GF-D8 (cell line): Measurements from ENCODE around the gene B9D1.

Source experiments
- DNase-seq: peaks from one replicate; lab custom pipeline; 2025; lab: John Stamatoyannopoulos, UW

The B9D1 gene

DNA sequence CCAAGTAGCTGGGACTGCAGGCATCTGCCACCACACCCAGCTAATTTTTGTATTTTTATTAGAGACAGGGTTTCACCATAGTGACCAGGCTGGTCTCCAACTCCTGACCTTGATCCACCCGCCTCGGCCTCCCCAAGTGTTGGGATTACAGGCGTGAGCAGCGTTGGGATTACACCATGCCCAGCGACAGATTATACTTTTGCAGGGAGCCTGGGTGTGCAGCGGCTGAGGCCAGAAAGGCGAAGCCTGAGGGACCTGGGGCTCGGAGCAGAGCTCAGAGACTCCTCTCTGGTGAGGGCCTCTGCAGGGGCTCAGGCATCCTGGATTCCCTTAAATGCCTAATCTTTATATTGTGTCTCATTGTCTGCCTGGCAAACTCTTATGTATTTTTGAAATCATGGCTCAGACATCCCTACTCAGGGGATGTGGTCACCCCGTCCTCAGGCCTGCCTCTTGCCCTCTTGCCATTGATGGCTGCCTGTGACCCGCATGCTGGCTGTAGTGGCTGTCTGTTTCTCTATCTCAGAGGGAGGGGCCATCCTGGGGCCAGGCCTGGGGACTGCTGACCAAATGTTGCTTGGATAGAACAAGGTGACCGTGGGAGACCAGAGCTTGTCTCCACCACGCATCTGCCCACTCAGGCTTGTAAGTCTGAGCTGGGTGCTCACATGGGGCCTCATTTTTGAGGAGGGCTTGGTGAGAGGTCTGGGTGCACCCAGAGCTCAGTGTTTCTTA, 42.6 kb downstream of the B9D1 start:
- no peak for DNase-seq

DNA sequence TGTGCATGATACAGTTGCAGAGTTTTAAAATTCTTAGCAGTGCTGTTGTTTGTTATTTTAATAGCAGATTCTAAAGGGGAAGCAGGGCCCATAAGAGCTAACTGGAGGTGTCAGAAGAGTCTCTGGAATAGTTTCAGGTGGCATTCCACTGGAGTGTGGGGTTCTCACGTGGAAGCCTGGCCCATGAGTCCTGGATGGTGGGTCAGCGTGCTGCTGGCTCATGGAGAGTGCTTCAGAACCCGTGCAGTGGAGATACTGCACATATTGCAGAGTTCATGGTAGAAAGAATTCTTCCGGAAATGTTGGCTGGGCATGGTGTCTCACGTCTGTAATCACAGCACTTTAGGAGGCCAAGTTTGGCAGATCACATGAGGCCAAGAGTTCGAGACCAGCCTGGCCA, 43.9 kb downstream of the B9D1 start:
- no peak for DNase-seq

DNA sequence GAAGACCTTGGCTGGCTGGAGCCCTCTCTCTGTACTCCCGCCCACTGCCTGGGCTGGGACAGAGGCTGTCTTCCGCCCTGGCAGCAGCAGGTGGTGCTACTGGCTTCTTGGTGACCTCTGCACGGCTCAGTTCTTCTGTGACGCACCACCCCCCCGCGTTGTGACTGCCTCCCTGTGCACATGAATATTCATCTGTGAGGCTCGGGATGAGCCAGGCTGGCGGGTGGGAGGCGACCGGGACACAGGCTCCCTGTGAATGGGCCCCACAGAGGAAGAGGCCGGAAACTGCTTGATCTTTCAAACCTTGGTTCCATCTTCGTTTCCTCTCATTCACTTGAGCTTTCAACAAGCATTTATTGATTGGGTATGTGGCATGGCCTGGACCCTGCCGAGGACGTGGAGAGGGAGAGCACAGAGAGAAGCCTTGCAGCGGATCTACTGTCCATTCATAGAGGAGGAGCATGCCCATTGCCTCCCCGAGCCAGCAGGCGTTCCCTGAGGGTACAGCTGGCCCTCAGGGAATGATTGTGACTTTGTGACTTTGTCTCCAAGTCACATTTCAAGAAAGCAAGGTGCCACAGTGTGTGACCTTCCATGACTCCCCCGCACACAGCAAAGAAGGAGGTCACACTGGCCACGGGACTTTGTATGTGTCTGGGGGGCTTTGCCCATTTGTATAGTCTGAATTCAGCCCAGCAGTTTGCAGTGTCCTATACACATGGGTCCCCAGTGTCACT, 45.0 kb downstream of the B9D1 start:
- no peak for DNase-seq

DNA sequence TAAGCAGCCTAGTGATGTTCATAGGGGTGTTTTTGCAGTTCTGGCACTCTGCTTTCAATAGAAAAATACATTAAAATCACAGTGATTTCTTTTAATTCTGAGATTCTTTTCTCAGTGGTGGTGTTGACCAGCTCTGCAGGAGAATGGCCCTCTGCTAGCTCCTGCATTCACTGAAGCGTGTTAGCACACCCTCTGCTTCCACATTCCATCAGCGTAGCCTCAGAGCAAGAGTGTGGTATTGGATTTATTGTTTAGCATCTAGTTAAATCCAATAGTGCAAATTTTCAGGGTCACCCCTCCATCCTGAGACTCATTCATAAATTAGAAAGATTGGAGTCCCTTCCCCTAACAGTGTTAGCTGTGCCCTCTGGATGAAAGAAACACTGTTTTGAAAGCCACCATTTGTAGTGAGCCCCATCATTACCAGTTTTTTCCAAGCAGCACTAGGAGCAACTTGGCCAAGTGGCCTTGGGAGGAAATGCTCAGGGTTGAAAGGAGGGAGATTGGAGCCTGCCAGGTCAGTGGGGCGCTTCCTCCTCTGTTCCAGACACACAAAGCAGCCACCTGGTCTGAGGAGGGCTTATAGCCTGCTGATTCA, 45.7 kb downstream of the B9D1 start:
- no peak for DNase-seq

DNA sequence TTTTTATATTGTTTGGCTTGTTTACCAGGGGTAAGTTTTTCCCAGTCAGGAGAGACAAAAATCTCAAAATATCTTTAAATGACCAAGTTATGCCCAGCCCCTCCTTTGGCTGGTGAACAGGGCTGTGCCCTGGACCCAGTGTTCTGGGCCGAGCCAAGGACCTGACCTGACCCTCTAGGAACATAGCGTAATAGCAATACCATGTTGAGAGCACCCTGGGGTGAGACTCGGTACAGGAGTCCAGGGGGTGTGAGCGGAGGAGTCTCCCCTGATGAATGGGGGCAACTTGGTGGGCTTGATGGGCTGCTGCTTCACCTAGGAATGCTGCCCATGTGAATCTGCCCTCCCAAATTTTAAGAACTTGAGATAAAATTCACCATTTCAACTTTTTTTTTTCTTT, 47.4 kb downstream of the B9D1 start:
- DNase-seq: no peak

DNA sequence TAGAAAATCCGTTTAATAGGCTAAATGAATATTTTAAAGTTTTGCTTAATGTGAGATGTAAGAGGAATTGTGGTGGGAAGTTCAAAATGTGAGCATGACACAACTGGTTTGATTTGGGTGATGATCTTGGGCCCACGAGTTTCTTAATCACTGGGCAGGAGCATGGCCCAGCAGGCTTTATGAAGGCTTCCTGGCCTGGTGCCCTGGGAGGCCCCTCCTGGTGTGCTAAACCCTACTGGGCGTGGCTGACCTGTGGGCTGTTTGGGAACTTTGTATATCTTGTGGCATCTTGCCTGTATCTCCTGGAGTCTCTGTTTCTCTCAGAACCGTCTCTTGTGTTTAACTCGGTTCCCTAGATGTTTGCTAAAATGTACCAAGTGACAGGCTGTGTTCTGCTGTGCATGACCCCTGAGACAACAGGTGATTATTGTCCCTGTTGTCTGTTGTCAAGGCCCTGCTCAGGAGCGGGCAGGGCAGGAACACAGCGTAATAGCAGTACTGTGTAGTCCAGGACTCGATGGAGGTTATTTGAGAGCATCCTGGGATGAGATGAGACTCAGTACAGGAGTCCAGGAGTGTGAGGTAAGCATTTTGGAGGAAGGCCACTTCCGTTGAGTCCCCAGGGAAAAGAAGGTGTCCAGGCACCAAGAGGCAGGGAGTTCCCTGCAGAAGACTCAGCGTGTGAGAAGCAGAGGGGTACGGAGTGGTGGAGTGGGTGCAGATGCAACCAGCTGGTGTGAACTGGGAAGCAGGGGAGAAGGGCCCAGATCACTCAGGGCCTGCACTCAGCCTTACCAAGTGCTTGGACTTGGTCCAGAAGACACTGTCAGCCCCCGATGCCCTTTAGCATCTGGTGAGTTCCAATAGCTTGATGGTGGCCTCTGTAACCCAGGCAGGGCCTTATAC, 48.5 kb downstream of the B9D1 start:
- DNase-seq: no peak

DNA sequence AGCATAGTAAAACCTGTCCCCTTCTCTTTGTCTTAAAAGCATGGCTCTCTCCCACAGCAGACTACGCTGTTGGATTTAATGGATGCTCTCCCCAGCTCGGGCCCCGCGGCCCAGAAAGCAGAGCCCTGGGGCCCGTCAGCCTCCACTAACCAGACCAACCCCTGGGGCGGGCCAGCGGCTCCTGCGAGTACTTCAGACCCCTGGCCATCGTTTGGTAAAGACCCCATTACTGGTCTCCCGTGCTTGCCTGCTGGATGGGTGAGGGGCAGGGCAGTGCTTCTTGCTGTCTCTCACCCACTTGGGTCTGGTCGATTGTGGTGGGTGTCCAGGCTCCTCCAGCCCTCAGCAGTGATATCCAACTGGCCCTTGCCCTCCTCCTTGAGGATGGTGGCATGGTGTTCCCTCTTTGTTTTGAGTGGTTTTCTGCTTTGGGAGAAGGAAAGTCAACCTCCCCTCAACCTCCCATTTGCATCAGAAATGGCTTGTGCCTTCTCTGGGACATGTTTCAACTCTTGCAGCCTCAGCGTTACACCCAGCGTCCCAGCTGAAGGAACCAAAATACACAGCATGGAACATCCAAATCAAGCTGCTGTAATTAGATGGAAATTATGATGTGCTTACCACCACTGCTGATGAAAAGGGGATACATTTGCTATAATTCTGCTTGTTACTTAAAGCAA, 49.3 kb downstream of the B9D1 start:
- DNase-seq: no peak

DNA sequence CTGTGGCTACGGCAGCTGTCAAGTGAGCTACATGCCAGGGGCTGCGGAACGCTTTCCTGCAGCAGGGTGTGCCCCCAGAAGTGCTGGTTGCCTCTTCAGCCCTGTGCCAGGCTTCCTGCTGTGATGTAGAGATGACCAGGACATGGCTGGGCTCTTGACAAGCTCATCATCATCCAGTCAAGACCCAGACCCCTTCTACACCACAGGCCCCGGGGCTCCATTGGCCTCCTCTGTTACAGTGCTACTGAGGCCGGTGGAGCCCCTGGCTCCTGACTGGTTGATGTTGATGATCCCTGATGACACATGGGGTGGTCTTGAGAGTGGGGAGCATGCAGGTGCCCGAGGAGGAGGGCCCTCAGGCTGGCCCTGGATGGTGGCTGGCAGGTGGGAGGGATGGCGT, 50.1 kb downstream of the B9D1 start:
- no peak for DNase-seq

DNA sequence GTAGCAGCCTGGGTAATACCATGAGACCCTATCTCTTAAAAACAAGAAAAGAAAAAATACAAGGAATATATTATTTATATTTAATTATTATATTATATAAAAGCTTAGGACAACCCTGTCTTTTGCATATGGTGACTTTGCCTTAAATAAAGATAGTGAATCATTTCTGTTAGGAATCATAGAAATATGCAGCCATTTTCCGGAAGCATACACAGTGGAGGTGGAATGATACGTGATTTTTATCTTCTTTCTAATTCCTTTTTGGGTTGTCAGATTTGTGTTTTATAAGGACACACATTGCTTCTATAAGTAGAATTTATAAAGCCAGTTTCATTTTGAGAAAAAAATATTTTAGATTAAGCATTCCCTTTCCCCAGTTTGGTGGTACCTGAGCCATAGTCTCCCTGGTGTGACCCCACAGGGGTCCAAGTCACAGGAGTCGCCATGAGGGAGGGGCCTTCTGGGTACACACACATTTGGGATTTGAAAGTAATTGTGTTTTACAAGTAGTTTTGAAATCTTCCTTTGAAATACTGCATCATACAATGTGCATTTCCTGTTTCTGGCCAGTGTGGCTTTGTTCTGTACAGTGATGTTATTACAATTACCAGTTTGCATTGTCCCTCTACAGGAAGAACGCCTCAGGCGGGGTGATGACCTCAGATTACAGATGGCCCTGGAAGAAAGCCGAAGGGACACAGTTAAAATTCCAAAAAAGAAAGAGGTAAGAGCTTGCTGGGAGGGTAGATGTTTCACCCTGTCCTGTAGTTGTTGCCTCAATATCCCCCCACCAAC, 50.9 kb downstream of the B9D1 start:
- no peak for DNase-seq

DNA sequence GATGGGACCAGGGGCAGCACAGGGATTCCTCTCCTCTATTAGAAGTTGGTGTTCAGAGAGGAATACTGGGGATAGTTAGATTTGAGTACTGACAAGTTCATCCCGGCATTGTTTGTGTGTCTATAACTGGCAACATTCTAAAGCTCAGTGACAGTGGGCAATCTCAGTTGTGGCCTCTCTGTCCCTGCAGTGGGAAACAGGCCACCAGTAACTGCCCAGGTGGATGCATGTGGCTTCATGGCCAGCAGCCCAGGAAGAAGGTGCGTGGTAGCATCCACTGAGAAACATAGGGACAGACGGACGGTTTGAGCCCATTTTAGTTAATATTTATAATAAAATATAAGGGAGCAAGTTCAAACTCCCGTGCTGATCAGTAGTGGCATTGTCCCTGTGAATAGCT, 51.5 kb downstream of the B9D1 start:
- DNase-seq: no peak

DNA sequence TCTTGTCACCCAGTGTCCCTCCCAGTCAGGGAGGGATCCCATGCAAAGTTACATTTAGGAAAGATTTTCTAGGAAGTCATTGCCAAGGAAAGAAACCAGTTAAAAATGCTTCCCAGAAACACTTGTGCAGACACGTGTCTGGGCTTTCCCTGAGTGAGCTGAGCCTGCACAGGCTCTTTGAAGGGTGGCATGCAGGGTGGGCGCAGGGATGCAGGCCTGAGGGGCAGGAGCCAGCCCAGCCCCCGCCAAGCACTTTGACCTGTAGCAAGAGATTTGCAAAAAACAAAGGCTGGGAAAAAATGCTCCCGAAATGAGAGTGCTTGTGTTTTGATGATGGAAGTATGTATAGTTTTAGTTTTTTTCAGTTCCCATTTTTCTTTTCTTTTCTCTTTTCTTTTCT, 52.4 kb downstream of the B9D1 start:
- no peak for DNase-seq

DNA sequence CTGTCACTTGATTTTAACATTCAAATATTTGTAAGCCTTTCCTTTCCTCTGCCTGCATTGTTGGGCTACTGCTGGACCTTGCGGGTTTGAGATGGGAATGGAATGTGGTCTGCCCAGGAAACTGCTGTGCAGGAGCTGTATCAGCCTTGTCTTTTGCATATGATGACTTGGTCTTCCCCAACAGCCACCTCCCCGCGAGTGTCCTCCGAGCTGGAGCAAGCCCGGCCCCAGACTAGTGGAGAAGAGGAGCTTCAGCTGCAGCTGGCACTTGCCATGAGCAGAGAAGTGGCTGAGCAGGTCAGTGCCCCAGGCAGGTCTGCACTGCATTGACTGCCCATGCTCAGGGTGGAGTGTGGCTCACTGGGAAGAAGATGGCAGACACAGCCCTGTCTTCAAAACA, 52.8 kb downstream of the B9D1 start:
- no peak for DNase-seq

DNA sequence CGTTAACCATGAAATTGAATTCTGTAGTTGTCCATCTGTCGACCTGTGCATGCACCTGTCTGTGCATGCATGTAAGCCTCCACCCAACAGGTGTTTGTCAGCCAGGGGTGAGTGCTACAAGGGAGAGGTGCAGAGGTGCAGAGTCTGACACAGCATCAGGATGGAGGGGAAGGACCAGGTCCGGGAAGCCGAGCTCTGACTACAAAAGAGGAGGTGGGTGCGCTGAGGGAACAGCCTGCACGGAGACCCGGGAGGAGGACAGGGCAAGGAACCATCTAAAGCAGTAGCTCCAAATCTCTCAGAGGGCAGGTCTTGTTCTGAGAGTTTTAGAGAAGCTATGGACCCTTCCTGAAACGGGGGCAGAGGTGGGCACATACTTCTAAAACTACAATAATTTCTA, 54.1 kb downstream of the B9D1 start:
- no peak for DNase-seq

DNA sequence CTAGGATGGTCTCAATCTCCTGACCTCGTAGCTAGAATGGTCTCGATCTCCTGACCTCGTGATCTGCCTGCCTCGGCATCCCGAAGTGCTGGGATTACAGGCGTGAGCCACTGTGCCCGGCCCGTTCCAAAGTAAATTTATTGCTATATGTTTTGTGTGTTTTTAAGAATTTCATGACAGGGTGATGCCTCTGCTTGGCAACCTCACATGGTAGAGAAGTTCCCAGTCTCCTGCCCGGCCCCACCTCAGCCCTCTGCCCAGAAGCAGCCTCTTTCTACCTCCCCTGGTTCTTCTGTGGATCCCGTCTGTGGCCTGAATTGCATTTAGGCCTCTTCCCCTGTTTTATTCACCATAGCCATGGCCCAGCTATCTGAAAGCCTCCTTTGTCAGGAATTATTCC, 55.0 kb downstream of the B9D1 start:
- DNase-seq: no peak

DNA sequence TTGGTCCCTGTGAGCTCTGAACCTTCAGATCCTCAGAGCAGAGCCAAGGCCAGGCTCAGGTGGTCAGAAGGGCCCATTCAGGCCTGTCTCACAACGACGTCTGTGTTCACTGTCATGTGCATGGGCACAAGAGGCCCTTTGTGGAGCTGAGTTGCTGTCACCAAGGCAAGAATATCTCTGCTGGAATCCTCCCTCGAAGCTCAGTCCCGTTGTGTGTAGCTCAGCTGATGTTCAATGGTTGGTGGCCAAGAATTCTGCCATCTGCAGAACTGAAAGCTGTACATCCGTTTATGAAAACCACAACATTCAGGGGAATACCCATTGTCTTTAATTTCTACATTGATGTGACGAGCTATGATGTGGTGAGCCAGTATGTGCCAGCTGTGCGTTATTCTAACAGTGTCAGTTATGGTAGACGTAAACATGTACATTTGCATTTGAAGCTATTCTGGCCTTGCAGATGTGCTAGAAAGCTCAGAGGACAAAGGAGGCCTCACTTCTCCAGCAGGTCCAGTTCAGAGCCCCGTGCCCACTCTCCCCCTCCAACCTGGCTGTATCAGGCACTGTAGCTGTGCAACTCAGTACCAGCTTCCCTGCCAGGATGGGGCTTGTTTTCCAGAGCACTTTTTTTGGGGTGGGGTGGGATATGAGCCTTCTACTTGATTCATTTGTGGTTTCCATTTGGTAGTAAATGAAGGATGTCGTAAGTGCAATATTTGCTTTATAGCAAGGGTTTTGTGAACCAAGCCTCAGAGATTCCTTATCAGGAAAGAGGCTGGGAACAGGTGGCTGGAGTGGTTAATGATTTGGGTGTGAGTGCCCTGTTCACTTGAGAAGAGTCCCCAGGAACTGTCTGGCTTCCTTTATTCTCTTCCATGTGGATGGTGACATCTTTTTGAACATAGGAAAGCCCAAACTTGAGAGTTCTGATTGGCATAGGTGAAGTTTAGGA, 56.1 kb downstream of the B9D1 start:
- peak; percentile 7 for DNase-seq

DNA sequence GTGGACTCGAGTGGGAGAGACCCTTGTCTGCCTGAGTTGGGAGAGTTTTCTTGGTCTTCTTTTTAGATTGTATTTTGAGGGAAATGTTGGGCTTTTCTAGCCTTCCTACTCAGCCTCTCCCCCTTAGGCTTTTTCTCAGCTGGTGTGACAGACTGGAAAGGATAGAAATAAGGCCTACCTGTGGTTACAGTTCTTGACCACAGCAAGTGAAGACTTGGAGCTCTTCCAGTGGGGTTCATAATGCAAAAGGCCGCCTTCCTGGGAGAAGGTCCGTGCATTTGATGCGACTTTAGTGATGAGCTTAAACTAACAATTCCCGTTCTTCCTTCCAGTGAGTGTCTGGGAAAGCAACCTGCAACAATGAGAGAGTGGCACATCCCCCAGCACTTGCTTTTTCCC, 56.8 kb downstream of the B9D1 start:
- no peak for DNase-seq

DNA sequence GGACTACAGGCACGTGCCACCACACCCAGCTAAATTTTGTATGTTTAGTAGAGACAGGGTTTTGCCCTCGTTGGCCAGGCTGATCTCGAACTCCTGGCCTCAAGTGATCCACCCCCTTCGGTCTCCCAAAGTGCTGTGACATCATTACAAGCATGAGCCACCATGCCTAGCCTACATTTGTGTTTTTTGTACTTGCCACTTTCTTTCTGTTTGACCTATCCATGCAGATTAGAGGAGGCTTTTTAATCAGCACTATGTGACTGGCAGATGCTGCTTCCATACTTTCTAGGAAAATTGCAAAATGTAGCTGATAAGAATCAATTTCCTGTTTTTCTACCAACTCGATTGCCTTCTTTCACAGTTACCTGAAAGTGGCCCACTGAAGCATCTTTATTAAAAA, 57.3 kb downstream of the B9D1 start:
- peak; percentile 16 for DNase-seq

DNA sequence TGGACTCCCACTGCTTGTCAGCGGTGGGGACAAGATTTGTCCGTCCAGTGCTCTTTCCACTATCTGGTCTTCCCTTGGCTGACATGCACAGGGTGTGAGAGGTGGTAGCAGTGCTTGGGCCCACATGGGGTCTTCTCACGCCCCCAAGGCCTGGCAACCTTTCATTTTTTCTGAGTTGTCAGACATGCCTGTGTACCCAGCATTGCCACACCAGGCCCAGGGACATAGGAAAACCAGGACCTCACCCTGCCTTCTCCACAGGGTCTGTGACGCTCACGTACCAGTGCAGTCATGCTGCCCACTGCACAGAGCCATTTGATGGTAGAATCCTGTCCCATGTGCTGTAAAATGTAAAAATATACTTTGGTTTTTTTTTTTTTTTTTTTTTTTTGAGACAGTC, 57.8 kb downstream of the B9D1 start:
- no peak for DNase-seq

DNA sequence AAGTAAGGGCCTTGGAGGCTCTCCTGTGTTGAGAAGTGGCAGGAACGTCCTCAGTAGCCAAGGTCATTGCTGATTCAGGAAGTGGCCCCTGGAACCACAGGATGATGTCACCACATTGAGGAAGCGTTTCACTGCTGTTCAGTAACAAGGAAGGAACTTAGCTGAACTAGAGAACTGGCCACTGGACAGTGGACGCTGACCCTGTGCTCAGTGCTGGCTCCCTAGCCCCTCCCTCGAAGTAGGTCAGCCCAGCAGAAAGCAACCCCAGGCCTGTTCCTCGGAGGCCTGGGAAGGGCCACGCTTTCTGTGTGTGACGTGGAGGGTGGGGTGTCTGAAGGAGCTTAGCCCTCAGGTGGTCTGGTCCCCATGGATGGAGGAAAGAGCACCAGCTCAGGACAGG, 58.3 kb downstream of the B9D1 start:
- peak; percentile 21 for DNase-seq

DNA sequence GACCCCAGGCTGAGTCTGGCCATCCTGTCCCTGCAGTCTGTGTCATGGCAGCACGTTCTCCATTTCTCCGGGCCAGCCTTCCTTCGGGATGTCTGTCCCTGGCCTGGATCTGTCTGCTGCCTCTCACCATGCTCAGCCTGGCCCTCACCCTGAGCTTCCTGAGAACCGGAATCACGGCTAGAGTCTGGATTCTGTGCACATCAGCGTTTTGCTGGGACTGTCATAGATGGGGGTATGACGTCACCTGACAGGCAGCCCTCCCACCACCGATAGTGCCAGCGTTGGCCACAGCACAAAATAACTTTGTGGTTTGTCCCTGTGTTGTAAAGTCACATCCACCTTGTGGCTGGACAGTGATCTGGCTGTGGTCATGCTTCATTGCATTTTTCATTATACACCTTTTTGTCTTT, 59.2 kb downstream of the B9D1 start:
- no peak for DNase-seq
